Jurkat, Clone E6-1 (cell line): Measurements from ENCODE around the gene ST8SIA2. TPM values are rescaled to one million over a fixed set of nuclear protein-coding genes. Genes with fewer than 3 reads are reported as not detected.

Source experiments
- DNase-seq: peaks from one replicate; pipeline ENCODE4 v3.0.0-alpha.2; 2011; ENCODE audit warnings: low read depth, low spot score
- H3K4me3 ChIP-seq: 2 replicates; pipeline ENCODE4 v1.5.1; 2011; ENCODE audit warnings: mild to moderate bottlenecking, low read length, control low read depth, moderate library complexity
- polyA plus RNA-seq: library from polyadenylated mRNA; unstranded; fragments of >200 nt; gene quantifications from one replicate; pipeline ENCODE4 v1.2.1, GENCODE V29; 2012; ENCODE audit warnings: missing spikeins; ENCODE audit not compliant: insufficient read length, insufficient read depth

ST8SIA2 gene, protein sequence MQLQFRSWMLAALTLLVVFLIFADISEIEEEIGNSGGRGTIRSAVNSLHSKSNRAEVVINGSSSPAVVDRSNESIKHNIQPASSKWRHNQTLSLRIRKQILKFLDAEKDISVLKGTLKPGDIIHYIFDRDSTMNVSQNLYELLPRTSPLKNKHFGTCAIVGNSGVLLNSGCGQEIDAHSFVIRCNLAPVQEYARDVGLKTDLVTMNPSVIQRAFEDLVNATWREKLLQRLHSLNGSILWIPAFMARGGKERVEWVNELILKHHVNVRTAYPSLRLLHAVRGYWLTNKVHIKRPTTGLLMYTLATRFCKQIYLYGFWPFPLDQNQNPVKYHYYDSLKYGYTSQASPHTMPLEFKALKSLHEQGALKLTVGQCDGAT
- not detected for polyA plus RNA-seq

DNA sequence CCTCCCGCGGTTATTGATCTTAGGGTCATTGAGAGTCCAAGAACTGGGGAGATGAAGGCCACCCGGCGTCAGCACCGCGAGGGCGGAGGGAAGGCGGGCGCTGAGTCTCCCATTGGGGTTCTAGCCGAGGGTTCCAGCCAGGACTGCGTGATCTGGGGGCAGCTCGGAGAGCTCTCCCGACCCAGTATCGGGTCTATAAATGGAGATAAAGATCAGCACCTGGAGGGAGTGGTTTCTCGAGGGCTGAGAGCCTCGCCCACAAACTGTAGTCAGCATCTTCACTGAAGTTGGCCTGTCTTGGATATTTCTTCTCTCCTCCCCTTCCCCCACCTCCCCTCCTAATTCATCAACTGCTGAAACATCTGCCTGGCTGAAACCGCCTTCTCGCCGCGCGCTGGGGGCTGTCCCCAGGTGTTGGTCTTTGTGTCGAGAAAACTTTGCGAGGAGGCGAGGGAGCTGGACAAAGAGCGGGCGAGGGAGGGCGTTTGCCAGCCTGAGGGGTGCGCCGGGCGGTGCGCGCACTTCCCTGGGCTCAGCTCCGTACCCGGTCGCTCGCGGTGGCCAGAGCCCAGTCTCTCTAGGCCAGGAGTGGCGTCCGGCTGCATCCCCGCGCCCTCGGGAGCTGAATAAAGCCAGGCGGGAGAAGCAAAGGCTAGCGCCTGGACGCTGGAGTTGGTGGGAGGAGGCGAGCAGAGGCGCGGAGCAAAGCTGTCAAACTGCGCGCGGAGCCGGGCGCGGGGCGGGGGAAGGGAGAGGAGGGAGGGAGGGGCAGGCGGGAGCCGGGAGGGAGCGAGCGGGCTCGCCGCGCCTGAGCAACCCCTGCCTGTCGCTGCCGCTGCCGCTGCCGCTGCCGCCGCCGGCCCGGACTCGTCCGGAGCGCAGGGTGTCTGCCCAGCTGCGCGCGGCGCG is at the start of gene ST8SIA2:
TSS of gene ST8SIA2 (plus strand) at position 811 of the 909 bp plus-strand sequence. CDS start 184 bp downstream, outside the sequence.
- H3K4me3 ChIP-seq, result no peak within 1 kb of the TSS
- no peak for DNase-seq

- DNase-seq, result no peak
- H3K4me3 ChIP-seq, result no peak overlapping the region
Observed at GRCh38 chr15:92343924-92344643, 49.6 kb upstream of the ST8SIA2 start.

DNA sequence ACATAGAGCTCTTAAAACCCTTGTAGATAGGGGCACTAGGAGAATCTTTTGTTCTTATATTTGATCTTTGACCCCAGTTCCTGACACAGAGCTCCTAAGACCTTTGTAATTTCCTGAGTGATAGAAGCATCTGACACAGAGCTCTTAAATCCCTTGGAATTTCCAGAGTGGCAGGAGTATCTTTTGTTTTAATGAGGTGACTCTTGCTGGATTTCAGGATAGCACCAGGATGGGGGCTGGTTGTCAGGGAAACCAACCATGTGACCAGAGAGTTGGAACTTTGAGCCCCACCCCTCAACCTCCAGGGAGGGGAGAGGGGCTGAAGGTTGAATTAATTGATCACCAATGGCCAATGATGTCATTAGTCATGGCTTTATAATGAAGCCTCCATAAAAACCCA is 47.6 kb upstream of the ST8SIA2 start:
- no peak overlapping the region for H3K4me3 ChIP-seq
- DNase-seq, result no peak

DNA sequence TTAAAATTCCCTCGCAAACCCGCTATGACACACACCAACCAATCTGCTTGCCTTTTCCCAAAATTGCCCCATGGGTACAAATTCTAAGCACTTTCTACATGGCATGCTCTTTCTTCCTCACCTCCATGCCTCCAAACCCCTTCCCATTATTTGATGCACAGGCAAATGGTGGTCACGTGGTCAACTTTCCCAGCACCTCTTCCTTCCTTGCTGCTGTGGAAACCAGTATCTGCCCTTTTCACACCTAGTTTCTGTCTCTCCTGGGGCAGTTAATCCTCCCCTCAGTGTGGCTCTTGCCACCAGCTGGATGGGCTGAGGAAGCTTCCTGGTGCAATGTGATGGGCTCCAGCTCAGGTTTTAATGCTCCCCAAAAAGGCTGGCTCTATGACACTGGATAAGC is 38.4 kb upstream of the ST8SIA2 start:
- no peak overlapping the region for H3K4me3 ChIP-seq
- no peak for DNase-seq

DNA sequence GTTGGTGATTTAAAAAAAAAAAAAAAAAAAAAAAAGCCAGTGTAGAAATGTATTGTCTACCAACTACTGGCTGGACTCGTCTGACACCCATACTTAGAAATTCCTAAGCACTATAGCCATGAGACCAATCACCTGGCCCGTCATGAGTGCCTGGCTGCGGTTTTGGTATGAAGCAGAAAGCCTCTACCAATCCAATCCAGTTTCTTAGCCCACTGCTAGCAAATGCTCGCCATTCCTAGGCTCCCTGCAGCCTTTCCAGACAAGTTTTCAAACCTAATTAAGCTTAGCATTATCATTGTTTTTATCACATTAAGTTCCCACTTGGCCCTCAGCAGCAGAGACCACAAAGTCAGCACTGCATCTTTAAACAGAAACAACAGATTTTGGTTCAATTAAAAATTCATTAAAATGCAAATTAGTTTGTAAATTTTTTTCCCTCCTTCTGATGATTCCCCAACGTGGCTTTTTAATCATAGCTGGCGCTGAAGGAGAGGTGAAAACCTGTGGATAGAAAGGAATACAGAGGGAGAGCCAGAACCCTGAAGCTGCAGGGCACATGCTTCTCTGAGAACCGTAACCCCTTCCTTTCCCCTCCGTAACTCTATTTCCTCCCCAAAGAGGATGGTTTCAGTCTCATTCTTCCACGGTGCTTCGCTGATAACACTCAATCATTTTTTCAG is 32.2 kb upstream of the ST8SIA2 start:
- no peak overlapping the region for H3K4me3 ChIP-seq
- DNase-seq, result no peak

GRCh38 chr15:92362001-92362350 is 31.7 kb upstream of the ST8SIA2 start:
- DNase-seq, result no peak
- no peak overlapping the region for H3K4me3 ChIP-seq

DNA sequence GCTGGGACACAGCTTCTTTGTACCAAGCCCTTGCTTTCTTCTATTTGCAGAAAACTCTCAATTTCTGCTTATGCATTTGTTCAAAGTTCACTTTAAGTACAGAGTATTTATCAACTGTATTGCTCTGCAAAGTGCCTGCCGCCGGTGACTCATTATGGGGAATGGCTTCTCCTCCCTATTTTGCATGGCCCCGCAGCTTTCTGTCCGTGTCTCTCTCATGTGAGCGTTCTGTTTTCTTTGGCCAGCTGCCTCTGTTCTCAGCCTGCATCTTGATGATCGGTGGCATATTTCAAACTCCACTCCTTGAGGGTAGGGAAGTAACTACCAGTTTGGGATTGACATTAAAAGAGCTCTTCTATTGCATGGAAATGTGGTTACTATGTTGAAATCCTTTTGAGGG is 28.6 kb upstream of the ST8SIA2 start:
- DNase-seq, result no peak

GRCh38 chr15:92365906-92366305 is 27.8 kb upstream of the ST8SIA2 start:
- no peak for DNase-seq
- H3K4me3 ChIP-seq, result no peak overlapping the region

More for the DNA sequence above, 28.6 kb upstream of the ST8SIA2 start:
- no peak overlapping the region for H3K4me3 ChIP-seq

GRCh38 chr15:92366381-92366780 is 27.3 kb upstream of the ST8SIA2 start:
- DNase-seq, result no peak
- no peak overlapping the region for H3K4me3 ChIP-seq

DNA sequence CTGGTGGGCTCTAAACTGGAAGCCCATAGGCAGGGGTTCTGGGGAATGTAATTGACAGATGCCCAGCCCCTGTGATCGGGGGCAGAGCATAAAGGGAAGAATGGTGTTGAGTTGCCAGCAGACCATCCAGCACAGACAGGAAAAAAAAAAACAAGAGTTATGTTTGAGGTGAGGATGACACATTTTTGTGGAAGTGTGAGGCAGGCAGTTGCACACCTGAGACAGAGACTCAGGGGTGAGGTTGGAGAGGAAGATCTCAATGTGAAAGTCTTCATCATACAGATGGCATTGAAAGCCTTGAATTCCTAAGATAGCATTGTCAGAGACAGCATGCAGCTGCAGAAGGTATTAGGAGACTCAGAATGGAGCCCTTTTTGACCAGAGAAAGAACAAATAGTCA is 18.6 kb upstream of the ST8SIA2 start:
- no peak for DNase-seq
- no peak overlapping the region for H3K4me3 ChIP-seq

GRCh38 chr15:92376109-92376508 is 17.6 kb upstream of the ST8SIA2 start:
- H3K4me3 ChIP-seq, result no peak overlapping the region
- no peak for DNase-seq

DNA sequence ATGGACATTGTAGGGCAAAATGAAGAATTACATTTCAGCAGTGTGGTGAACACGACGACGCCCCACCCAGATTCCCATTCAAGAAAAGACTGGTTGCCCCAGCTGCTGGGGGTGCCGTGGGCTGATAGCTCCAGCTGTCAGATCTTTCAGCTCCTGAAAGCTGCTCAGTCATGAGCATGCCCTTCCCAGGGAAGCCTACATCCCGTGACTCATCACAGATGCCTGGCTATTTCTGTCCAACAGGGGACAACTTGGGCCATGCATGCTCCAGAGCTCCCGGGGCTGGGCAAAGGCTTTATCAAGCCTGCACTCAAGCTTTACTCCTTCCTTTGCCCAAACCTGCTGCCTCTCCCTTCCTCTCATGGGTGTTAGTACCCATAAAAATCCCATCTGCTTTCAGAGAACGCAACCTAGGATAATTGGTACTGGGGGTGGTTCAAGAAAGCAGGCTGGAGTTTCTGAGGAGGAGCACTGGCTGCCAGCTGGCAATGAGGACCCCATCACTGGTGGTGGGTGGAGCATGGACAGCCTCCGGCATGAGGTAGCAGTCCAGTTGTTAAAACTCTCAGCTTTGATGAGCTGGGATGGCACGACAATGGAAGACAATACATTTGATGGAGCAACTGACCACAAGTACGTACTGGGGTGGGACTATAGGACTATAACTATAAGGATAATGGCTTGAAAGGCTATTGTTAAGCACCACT is 16.4 kb upstream of the ST8SIA2 start:
- DNase-seq, result no peak
- no peak overlapping the region for H3K4me3 ChIP-seq

- DNase-seq, result peak; percentile 9
- H3K4me3 ChIP-seq, result no peak overlapping the region
Observed at GRCh38 chr15:92383519-92384324, 10.0 kb upstream of the ST8SIA2 start.

DNA sequence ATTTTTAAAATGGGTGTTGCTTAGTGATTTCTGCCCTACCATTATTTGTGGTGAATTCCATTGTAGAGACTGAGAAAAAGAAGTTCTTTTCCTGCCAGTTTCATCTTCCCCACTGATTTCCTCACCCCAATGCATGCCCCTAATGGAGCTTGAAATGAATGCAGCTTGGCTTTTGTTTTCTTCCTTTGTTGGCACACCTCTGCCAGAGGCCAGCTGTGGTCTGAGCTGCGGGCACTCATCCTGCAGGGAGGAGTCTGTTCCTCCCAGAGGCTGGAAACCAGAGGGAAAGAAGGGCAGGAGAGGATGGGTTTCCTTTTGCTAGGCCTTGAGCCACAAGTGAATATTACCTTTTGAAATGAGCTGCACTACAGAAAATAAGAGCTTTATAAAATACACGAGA is 9.3 kb upstream of the ST8SIA2 start:
- DNase-seq, result no peak
- H3K4me3 ChIP-seq, result no peak overlapping the region

DNA sequence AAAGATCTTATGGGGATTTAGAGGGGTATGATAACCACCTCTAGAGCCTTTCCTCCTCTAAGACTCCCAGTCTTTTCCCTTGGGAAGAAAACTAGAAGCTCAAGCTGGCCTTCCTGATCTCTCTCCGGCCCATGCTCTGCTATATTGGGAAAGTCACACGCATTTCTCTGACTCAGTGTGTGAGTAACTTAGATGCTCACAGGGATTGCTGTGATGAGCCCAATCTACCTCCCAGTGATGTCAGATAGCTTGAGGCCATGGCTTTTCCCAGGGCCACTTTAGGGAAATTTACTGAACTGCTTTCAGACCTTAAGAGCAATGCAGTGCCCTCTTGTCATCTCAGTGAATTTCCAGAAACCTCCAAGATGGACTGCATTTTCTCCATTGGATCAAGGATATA is 8.6 kb upstream of the ST8SIA2 start:
- no peak for DNase-seq
- H3K4me3 ChIP-seq, result no peak overlapping the region

- DNase-seq, result peak; percentile 32
- no peak overlapping the region for H3K4me3 ChIP-seq
Observed at GRCh38 chr15:92391640-92392039, 2.0 kb upstream of the ST8SIA2 start.

DNA sequence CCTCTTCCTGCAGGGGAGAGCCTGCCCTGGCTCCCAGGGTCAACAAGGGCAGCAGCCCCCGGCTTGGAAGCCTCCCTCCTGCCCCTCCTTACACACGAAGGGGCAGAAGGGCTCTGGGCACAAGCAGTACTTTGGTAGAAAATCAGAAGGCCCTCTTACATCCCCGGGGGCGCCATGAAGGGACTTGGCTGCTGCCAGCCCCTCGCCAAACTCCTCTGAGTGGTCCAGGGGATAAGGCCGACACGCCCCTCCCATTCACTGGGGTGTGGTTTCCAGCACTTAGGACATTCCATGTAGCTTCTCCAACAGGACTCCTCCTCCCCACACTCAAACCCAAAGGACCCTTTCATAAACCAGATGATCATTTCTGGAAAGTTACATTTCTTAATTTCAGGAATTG is 1.2 kb upstream of the ST8SIA2 start:
- H3K4me3 ChIP-seq, result no peak overlapping the region
- no peak for DNase-seq

- H3K4me3 ChIP-seq, result no peak overlapping the region
- no peak for DNase-seq
Observed at GRCh38 chr15:92393980-92394308, 263 bp downstream of the ST8SIA2 start.
